ENCODE data around the gene APIP.

DNA sequence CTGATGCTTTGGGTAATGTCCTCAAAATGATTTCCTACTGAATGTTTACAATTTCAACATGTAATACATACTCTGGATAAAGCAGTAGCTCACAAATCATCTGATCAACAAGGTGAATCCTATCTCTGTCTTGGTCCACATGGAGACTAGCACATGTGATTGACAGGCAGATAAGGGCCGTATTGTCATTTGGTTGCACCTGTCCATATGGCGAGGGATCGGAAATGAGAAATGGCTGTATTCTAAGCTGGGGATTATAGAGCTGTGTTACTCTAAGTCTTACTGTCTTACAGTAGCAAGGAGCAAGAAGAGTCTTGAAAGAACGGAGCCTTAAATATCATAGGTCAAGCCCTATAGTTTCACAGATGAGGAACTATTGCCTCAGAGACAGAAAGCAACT is 55.7 kb downstream of the APIP start:
- TF ChIP-seq POLR2A (IDR thresholded peaks at IDR 0.05): no peak
- TF ChIP-seq, protein P1, sequence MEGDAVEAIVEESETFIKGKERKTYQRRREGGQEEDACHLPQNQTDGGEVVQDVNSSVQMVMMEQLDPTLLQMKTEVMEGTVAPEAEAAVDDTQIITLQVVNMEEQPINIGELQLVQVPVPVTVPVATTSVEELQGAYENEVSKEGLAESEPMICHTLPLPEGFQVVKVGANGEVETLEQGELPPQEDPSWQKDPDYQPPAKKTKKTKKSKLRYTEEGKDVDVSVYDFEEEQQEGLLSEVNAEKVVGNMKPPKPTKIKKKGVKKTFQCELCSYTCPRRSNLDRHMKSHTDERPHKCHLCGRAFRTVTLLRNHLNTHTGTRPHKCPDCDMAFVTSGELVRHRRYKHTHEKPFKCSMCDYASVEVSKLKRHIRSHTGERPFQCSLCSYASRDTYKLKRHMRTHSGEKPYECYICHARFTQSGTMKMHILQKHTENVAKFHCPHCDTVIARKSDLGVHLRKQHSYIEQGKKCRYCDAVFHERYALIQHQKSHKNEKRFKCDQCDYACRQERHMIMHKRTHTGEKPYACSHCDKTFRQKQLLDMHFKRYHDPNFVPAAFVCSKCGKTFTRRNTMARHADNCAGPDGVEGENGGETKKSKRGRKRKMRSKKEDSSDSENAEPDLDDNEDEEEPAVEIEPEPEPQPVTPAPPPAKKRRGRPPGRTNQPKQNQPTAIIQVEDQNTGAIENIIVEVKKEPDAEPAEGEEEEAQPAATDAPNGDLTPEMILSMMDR (IDR thresholded peaks at IDR 0.05): no peak
